GM12878 (cell line): ENCODE data around the gene MYO1H. TPM values are rescaled to one million over a fixed set of nuclear protein-coding genes. Genes with fewer than 3 reads are reported as not detected.

Experiments used
- ATAC-seq: fragments of 200-7000 bp; cut with Tn5 transposase; 3 replicates; pipeline ENCODE4 v1.9.1; 2020; ENCODE audit warnings: mild to moderate bottlenecking, moderate library complexity
- BruUV-seq: library from RNA; stranded (reverse); fragments of 400-500 nt; replicated peaks from 2 replicates; lab custom pipeline; 2021; lab: Mats Ljungman, UMichigan
- CTCF ChIA-PET: fragments of 300-600 bp; sonication (Branson Sonifier 250); formaldehyde crosslinking; extraction: SDS; loops from one replicate; lab custom pipeline; 2021; ENCODE audit warnings: inconsistent platforms; lab: Yijun Ruan, JAX
- POLR2A ChIA-PET: fragments of 350-600 bp; formaldehyde crosslinking; extraction: SDS; loops from one replicate; lab custom pipeline; 2021; ENCODE audit warnings: inconsistent platforms; lab: Charles Lee
- RAD21 ChIA-PET: fragments of 300-600 bp; sonication (Branson Sonifier 250); formaldehyde crosslinking; loops from one replicate; lab custom pipeline; 2023; ENCODE audit warnings: antibody characterized with exemption; ENCODE audit not compliant: unreplicated experiment; lab: Charles Lee
- SMC1A ChIA-PET: fragments of 300-600 bp; sonication (Branson Sonifier 250); formaldehyde crosslinking; loops from one replicate; lab custom pipeline; 2023; ENCODE audit not compliant: unreplicated experiment, uncharacterized antibody; lab: Charles Lee
- DNase-seq: peaks from one replicate; pipeline ENCODE4 v3.0.0-alpha.2; 2011; ENCODE audit warnings: low read depth, low spot score
- FAIRE-seq: peaks from 3 replicates; lab custom pipeline; 2011; peaks lifted over from hg19 to GRCh38; lab: Jason Lieb, UNC
- H2AFZ ChIP-seq: 2 replicates; pipeline ENCODE4 v1.6.0; 2011; ENCODE audit warnings: low read depth, low read length, control low read depth; ENCODE audit not compliant: control insufficient read depth
- H3K27ac ChIP-seq: 2 replicates; pipeline ENCODE4 v1.5.1; 2011; ENCODE audit warnings: control low read depth; ENCODE audit not compliant: control insufficient read depth, insufficient read depth
- H3K27me3 ChIP-seq, 2 experiments: replicated peaks in 1 of 2; 2 replicates each; pipeline versions ENCODE4 v1.6.0 to v1.6.1; 2011; ENCODE audit warnings: low read length in 1 of 2; ENCODE audit not compliant: control insufficient read depth in 2 of 2, insufficient read depth in 2 of 2
- H3K36me3 ChIP-seq, 2 experiments: 2 replicates each; pipeline ENCODE4 v1.5.1; 2011; ENCODE audit warnings: low read length in 1 of 2; ENCODE audit not compliant: control insufficient read depth in 2 of 2, insufficient read depth in 2 of 2
- H3K4me1 ChIP-seq: 2 replicates; pipeline ENCODE4 v1.6.1; 2011; ENCODE audit warnings: mild to moderate bottlenecking, low read length, moderate library complexity, mixed read lengths; ENCODE audit not compliant: control insufficient read depth, insufficient read depth
- H3K4me2 ChIP-seq: 2 replicates; pipeline ENCODE4 v1.6.0; 2011; ENCODE audit warnings: control low read depth; ENCODE audit not compliant: control insufficient read depth, insufficient read depth
- H3K4me3 ChIP-seq: fragments of 200-600 bp; sonication (generic); 2 replicates; pipeline ENCODE4 v1.5.1; 2016
- H3K79me2 ChIP-seq: 2 replicates; pipeline ENCODE4 v1.6.0; 2011; ENCODE audit warnings: low read length; ENCODE audit not compliant: control insufficient read depth, insufficient read depth
- H3K9ac ChIP-seq: 2 replicates; pipeline ENCODE4 v1.8.0; 2011; ENCODE audit warnings: low read length, control low read depth, mixed read lengths; ENCODE audit not compliant: control insufficient read depth, insufficient read depth
- H3K9me3 ChIP-seq: replicated peaks from 3 replicates; pipeline ENCODE4 v1.5.1; 2011; ENCODE audit warnings: mild to moderate bottlenecking, low read length; ENCODE audit not compliant: control insufficient read depth, insufficient read depth
- H4K20me1 ChIP-seq: 2 replicates; pipeline ENCODE4 v1.6.0; 2011; ENCODE audit not compliant: control insufficient read depth, insufficient read depth
- ESRRA ChIP-seq: IDR thresholded peaks from 2 replicates; pipeline ENCODE4 v1.6.1; 2012; ENCODE audit warnings: mild to moderate bottlenecking, low read length, improper control_type of control experiment
- MTA3 ChIP-seq: IDR thresholded peaks from 2 replicates; pipeline ENCODE4 v1.6.1; 2012; ENCODE audit warnings: low read length, inconsistent platforms, borderline replicate concordance
- NKRF ChIP-seq: fragments of 450-650 bp; conservative IDR thresholded peaks from 2 replicates; pipeline ENCODE4 v1.6.1; 2017; ENCODE audit warnings: mild to moderate bottlenecking, moderate library complexity
- RAD51 ChIP-seq: fragments of 450-650 bp; IDR thresholded peaks from 2 replicates; pipeline ENCODE4 v1.6.1; 2016; ENCODE audit warnings: moderate library complexity, mild to moderate bottlenecking, inconsistent platforms
- WGBS: methylation state at CpG from one replicate; pipeline ENCODE4 v1.1.6; 2016; ENCODE audit warnings: low lambda C conversion rate; ENCODE audit not compliant: insufficient replicate concordance, insufficient coverage; ENCODE audit errors: missing lambda C conversion rate; 5-methylcytosine and 5-hydroxymethylcytosine counted together
- in situ Hi-C: fragments of 300-500 bp; cut with MboI; formaldehyde crosslinking; loops from 9 replicates; pipeline ENCODE4 v1.14.3; 2018; ENCODE audit warnings: mixed read lengths
- intact Hi-C: fragments of 100-400 bp; cut with micrococcal nuclease; formaldehyde crosslinking; loops from one replicate; pipeline ENCODE4 v1.14.2; 2022; ENCODE audit not compliant: unreplicated experiment
- polyA plus RNA-seq, 11 experiments: library from polyadenylated mRNA; depleted of rRNA in 4 of 11; unstranded in 6 of 11; stranded (reverse) in 5 of 11; fragments of >200 nt; fragmentation: Nextera tagmentation in 4 of 11; fragmentation: Illumina TruSeq in 1 of 11; extraction: Ambion mirVana in 4 of 11; extraction: Trizol in 1 of 11; gene quantifications; 1 replicate in 1 of 11; 2 replicates in 10 of 11; pipeline versions ENCODE4 v1.2.1 to v1.2.3, GENCODE V29; 2011 to 2016; ENCODE audit warnings: inconsistent platforms in 2 of 11, missing spikeins in 2 of 11, low read depth in 1 of 11
- total RNA-seq, 4 experiments: library from RNA; depleted of rRNA in 3 of 4; stranded (reverse); fragments of >200 nt in 3 of 4; fragmentation: Illumina TruSeq in 1 of 4; extraction: Trizol in 1 of 4; gene quantifications; 2 replicates each; pipeline versions ENCODE4 v1.2.1 to v1.2.3, GENCODE V29; 2013 to 2021

MYO1H gene
- total and polyA plus RNA-seq, 10 of the 15 experiments (the other 5 are each of a cell fraction or from before 2014, with no cell fraction given), result 0.05 TPM; not detected in 9

DNA sequence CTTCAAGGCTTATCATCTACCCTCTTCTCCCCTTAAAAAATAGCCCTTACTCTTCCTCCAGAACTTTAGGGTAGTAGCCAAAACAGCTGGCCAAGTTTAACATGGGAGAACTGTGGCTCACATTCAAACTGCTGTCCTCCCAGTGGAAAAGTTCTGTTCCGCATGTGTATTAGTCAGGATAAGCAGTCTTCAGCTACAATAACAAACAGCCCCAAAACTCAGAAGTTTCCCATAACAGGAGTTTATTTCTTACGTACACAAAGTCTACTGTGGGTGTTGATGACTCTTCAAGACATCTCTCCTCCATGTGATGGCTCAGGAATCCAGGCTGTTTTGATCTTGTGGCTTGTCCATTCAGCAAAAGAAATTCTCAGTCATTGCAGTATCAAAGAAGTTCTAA is 35.5 kb downstream of the MYO1H start:
- SMC1A ChIA-PET, result interaction anchor here (1.2 kb wide), 1 partner anchor 118 kb away, joined by 4 read pairs; no protein-coding TSS in a partner anchor
- peaks cover 0 to 6% of the 10 kb centered on the region in 2 experiments; a peak in 1 of 4 replicates for H3K27me3 ChIP-seq
- no peaks in the 10 kb centered on the region for H4K20me1 ChIP-seq
- 49% methylated on average over 2 of the region's 2 CpGs for WGBS
- CTCF ChIA-PET, result interaction anchor here (2.2 to 2.7 kb wide), 2 partner anchors 11 to 119 kb away, joined by 11 to 48 read pairs; no protein-coding TSS in a partner anchor
- H3K27ac ChIP-seq, result no peak overlapping the region
- FAIRE-seq, result no peak
- RAD21 ChIA-PET, result interaction anchor here (1.0 kb wide), 1 partner anchor 271 kb away, joined by 3 read pairs; no protein-coding TSS in a partner anchor
- no peak overlapping the region for H3K9ac ChIP-seq
- no peaks in the 10 kb centered on the region for H3K36me3 ChIP-seq
- POLR2A ChIA-PET, result no interaction called here
- no peaks in the 10 kb centered on the region for H3K79me2 ChIP-seq
- no peak overlapping the region for H3K4me2 ChIP-seq
- no peak overlapping the region for H2AFZ ChIP-seq
- H3K4me1 ChIP-seq, result no peaks in the 10 kb centered on the region
- TF ChIP-seq RAD51, result no peak
- TF ChIP-seq ESRRA, result no peak
- TF ChIP-seq NKRF, result no peak
- TF ChIP-seq MTA3, result no peak
- intact Hi-C loops, result loop anchor here (10.0 kb wide), 1 partner anchor 248 kb away; no protein-coding TSS in a partner anchor
- H3K9me3 ChIP-seq, result no peaks in the 10 kb centered on the region; the same call in 2 of the 3 replicates
- H3K4me3 ChIP-seq, result no peak overlapping the region
- in situ Hi-C loops, result no loop called here
- ATAC-seq, result no peak
- DNase-seq, result no peak
- no TSS peak for BruUV-seq
